HFF-Myc (cell line): ENCODE results near the gene ZSWIM3.
"Not testable (repeated sequence)": the region's sequence is repeated elsewhere in the genome, so short reads cannot be mapped to it uniquely, and the experiment has no call there.

Experiments used
- DNase-seq: peaks from one replicate; pipeline ENCODE4 v3.0.0-alpha.2; 2011; ENCODE audit warnings: low read depth; ENCODE audit errors: extremely low read depth
- H3K4me3 ChIP-seq: replicated peaks from 2 replicates; pipeline ENCODE4 v1.5.1; 2011; ENCODE audit warnings: low read depth, mild to moderate bottlenecking, control low read depth, low read length
- CTCF ChIP-seq: IDR thresholded peaks from 2 replicates; pipeline ENCODE4 v1.5.1; 2012; ENCODE audit warnings: mild to moderate bottlenecking, low read depth, low read length, control low read depth; ENCODE audit errors: missing control alignments

Gene ZSWIM3

GRCh38 chr20:45823949-45824835, 33.2 kb upstream of the ZSWIM3 start:
- no peak for DNase-seq
- H3K4me3 ChIP-seq = no peak overlapping the region
- TF ChIP-seq CTCF = peak; percentile 53

DNA sequence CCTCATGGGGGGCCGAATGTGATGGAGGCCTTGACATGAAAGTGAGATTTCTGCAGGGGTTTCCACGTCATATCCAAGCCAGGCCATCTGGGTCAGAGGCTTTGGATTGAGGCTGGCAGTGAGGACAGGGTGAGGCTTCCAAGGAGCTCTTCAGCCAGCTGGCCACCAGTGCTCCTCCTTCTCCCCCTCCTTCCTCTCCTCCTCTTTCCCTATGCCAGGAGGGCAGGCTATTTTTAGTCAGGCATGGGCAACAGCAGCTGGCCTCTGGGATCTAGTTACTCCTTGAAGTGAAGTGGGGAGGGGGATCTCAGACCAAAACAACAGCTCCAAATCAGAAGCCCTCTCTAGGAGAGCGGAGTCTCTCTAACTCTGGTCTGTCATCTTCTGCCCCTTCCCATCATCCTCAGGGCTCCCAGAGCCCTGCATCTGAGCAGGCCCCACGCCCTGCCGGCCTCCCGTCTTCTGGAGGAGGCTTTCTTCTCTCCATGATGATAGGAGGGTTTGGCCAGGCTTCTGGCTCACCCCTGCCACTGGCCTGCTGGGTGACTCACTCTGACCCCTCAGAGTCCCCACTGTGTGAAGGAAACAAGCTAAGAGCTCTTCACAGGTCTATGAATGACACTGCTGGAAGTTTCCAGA, 30.9 kb upstream of the ZSWIM3 start:
- H3K4me3 ChIP-seq = no peak overlapping the region
- no peak for DNase-seq
- no peak for TF ChIP-seq CTCF

DNA sequence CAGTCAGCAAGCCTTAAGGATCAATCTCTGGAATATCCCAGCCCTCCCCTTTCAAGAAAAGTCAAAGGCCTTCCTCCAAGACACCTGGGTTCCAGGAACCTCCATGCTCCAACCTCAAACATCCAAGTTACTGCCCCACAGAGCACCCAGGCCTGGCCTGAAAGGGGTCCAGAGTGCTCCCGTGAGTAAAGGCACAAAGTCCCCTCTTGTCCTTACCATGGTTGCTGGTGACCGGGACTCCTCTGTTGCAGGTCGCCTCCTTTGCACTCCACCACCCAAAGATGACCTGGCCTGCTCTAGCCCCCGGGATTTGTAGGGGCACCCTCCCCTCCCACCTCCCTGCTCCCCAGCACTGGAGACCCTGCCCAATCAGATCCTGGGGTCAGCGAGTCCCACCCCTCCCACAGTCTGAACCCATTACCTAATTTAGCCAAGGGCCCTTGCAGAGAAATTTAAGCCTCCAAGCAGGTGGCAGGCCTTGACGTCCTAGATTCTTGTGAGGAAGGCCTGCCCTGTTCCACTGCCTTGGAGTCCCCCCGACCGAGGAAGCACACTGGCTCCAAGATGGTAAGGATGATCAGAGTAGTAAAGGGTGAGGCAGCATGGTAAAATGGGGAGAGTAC, 30.3 kb upstream of the ZSWIM3 start, which contains the start of gene TNNC2:
TNNC2 (minus strand) TSS at position 283 of the 623 bp plus-strand sequence; CDS start at position 219, 64 bp downstream.
- TF ChIP-seq CTCF = no peak
- no peak for DNase-seq
- H3K4me3 ChIP-seq = no peak within 1 kb of the TSS

- DNase-seq = no peak
- H3K4me3 ChIP-seq = no peak overlapping the region
- TF ChIP-seq CTCF = no peak
These were observed 29.7 kb upstream of the ZSWIM3 start for GRCh38 chr20:45827712-45828111.

DNA sequence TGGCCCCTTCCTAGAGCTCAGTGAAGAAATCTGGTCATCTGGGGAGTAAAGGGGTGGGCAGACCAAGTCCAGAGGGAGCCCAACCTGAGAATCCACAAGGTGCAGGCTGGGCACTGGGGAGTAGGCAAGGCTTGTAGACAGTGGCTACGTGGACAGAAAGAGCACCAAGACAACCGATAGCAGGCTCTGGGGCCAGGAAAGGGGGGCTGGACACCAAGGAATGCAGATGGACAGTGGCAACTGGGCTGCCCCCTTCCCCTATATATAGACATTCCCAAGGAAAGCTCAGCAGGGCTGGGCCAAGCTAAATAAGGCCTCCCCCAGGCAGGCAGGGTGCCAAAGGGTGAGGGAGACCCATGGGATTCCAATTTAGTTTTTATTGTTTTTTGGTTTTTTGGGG, 28.8 kb upstream of the ZSWIM3 start:
- DNase-seq = no peak
- H3K4me3 ChIP-seq = no peak overlapping the region
- no peak for TF ChIP-seq CTCF

DNA sequence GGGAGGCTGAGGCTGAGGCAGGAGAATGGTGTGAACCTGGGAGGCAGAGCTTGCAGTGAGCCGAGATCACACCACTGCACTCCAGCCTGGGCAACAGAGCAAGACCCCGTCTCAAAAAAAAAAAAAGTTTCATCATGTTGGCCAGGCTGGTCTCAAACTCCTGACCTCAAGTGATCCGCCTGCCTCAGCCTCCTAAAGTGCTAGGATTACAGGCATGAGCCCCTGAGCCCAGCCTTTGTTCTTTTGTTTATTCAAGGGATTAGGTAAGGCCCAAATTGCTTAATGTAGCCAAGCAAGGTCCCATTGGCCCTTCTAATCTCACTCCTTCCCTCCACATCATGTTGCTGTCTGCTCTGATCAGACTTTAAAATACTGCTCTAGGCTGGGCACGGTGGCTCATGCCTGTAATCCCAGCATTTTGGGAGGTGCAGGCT, 27.7 kb upstream of the ZSWIM3 start:
- H3K4me3 ChIP-seq, DNase-seq: not testable (repeated sequence)

GRCh38 chr20:45832619-45833018, 24.8 kb upstream of the ZSWIM3 start:
- no peak overlapping the region for H3K4me3 ChIP-seq
- no peak for TF ChIP-seq CTCF
- no peak for DNase-seq
